Measurements from ENCODE around the gene PARL. TPM values are rescaled to one million over a fixed set of nuclear protein-coding genes. Genes with fewer than 3 reads are reported as not detected.

The PARL gene
- polyA plus RNA-seq, 1 experiment = 46.2 TPM

DNA sequence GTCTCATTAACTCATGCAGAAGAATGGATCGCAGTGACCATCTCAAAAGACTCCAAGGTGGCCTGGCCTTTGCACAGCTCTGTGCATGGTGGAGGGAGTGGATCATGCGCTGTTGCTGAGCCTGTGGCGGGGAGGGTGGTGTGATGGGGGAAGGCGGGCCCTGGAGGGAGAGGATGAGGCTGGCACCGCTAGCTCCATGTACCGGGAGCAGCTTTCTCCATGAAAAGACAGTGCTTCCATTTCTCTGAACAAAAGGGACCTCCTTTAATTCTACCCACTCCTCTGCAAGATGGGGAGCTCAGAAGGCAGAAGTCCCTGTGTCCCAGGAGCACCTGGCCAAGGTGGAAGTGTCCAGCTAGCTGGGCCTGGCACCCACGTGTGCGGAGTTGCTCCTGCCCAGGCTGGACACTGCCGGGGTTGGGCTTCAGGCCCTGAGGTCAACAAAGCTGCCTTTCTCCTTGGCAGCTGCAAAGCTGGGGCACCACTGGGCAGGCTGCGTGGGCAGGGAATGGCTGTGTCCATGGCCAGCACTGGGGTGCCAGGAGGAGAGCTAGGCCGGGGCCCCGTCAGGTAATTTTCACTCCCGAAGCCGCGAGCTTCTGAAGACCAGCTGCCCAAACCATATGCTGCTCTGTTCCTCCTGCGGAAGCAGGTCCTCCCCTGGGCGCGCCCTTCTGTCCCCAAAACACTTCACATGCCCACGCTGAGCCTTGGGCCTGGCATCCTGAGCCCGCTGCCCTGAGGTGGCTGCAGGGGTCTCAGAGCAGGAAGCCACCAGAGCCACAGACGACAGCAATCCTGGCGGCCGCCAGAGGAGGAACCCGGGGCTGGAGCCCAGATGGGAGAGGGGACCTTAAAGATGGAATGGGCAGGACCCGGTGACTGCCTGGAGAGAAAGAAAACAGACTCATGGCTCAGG, 65.7 kb downstream of the PARL start:
- Histone ChIP-seq H3K4me3 (ENCODE audit: low read depth, low read length) (no peak overlapping the region), H3K27ac (ENCODE audit: low read depth, low read length) (no peak overlapping the region), H3K9me3 (ENCODE audit: control insufficient read depth, insufficient read depth, low read length) (no peaks in the 10 kb centered on the region; the same call in 1 of the 2 replicates), H3K27me3 (ENCODE audit: control insufficient read depth, insufficient read depth, low read length) (no peaks in the 10 kb centered on the region)
- ChIA-PET POLR2A (no interaction called here), CTCF (interaction anchor here (1.3 kb wide), 1 partner anchor 65 kb away, joined by 3 read pairs; the partner anchor contains the start of gene PARL)
- DNase-seq (ENCODE audit: low read depth, low spot score) = no peak
- TF ChIP-seq, protein P1, sequence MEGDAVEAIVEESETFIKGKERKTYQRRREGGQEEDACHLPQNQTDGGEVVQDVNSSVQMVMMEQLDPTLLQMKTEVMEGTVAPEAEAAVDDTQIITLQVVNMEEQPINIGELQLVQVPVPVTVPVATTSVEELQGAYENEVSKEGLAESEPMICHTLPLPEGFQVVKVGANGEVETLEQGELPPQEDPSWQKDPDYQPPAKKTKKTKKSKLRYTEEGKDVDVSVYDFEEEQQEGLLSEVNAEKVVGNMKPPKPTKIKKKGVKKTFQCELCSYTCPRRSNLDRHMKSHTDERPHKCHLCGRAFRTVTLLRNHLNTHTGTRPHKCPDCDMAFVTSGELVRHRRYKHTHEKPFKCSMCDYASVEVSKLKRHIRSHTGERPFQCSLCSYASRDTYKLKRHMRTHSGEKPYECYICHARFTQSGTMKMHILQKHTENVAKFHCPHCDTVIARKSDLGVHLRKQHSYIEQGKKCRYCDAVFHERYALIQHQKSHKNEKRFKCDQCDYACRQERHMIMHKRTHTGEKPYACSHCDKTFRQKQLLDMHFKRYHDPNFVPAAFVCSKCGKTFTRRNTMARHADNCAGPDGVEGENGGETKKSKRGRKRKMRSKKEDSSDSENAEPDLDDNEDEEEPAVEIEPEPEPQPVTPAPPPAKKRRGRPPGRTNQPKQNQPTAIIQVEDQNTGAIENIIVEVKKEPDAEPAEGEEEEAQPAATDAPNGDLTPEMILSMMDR (IDR thresholded peaks at IDR 0.05; ENCODE audit: low read depth, low read length) = no peak

- Histone ChIP-seq H3K9me3 (ENCODE audit: control insufficient read depth, insufficient read depth, low read length) (no peaks in the 10 kb centered on the region; the same call in 1 of the 2 replicates), H3K4me3 (ENCODE audit: low read depth, low read length) (no peak overlapping the region), H3K27ac (ENCODE audit: low read depth, low read length) (no peak overlapping the region), H3K27me3 (ENCODE audit: control insufficient read depth, insufficient read depth, low read length) (no peaks in the 10 kb centered on the region)
- CTCF ChIA-PET = interaction anchor here (1.3 kb wide), 1 partner anchor 66 kb away, joined by 3 read pairs; the partner anchor contains the start of gene PARL
- no peak for DNase-seq (ENCODE audit: low read depth, low spot score)
- TF ChIP-seq, protein P1 (IDR thresholded peaks at IDR 0.05; ENCODE audit: low read depth, low read length) = no peak
- POLR2A ChIA-PET = no interaction called here
Measured at GRCh38 chr3:183818041-183818620, 66.5 kb downstream of the PARL start.

- H3K27me3 ChIP-seq (ENCODE audit: control insufficient read depth, insufficient read depth, low read length) = no peaks in the 10 kb centered on the region
- ChIA-PET CTCF (no interaction called here), POLR2A (interaction anchor here (0.5 kb wide), 1 partner anchor 22 kb away, joined by 3 read pairs; no protein-coding TSS in a partner anchor)
- no peak overlapping the region for H3K27ac ChIP-seq (ENCODE audit: low read depth, low read length)
- no peak overlapping the region for H3K4me3 ChIP-seq (ENCODE audit: low read depth, low read length)
- H3K9me3 ChIP-seq (ENCODE audit: control insufficient read depth, insufficient read depth, low read length) = no peaks in the 10 kb centered on the region; the same call in 1 of the 2 replicates
- no peak for DNase-seq (ENCODE audit: low read depth, low spot score)
- TF ChIP-seq, protein P1 (IDR thresholded peaks at IDR 0.05; ENCODE audit: low read depth, low read length) = no peak
Measured at GRCh38 chr3:183817639-183818038, 67.0 kb downstream of the PARL start.

DNA sequence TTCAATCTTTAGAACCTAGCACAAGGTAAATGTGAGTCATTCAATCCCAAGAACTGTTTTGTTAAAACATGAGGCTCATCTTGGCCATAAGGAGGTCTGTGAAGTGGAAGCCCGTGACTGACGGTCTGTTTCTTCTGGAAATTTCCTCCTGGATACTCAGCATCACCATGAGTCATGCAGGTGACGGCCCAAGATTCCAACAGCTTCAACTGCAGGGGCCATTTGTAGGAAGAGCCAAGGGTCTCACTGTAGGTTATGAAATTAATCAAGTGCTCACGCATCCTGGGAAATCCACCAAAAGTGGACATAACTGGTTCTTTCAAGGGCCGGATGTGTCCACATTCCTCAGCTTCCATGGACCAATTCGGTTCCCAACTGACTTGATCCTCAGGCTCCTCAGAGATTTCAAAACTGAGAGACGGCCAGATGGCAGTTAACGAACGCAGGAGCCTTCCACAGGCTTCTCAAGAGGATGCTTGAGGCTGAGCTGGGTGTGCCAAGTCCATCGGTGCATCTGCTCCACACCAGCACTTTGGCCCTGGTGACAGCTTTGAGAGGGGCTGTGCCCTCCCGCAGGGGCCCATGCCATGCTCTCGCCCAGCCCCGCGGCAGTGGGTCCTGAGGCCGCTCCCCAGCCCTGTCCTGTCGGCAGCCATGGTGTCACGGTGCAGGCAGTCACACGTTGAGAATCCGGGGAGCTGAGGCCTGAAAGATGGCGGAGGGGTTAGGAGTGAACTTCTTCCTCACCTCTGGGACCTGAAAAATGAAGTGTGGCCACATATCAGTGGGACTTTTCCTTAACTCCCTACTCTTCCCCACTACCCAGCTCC, 67.8 kb downstream of the PARL start:
- H3K4me3 ChIP-seq (ENCODE audit: low read depth, low read length) = no peak overlapping the region
- H3K9me3 ChIP-seq (ENCODE audit: control insufficient read depth, insufficient read depth, low read length) = no peaks in the 10 kb centered on the region; the same call in 1 of the 2 replicates
- ChIA-PET POLR2A (interaction anchor here (0.5 kb wide), 1 partner anchor 21 kb away, joined by 3 read pairs; no protein-coding TSS in a partner anchor), CTCF (interaction anchor here (1.4 to 1.9 kb wide), 2 partner anchors 9 to 68 kb away, joined by 4 read pairs; partner anchors contain the start of gene PARL)
- no peaks in the 10 kb centered on the region for H3K27me3 ChIP-seq (ENCODE audit: control insufficient read depth, insufficient read depth, low read length)
- no peak overlapping the region for H3K27ac ChIP-seq (ENCODE audit: low read depth, low read length)
- DNase-seq (ENCODE audit: low read depth, low spot score) = no peak
- TF ChIP-seq, protein P1 (IDR thresholded peaks at IDR 0.05; ENCODE audit: low read depth, low read length) = no peak
